HEK293 (cell line): ENCODE data around the gene ITGAL.

Source experiments
- CTCF ChIP-seq: fragments of 450-650 bp; formaldehyde crosslinking; IDR thresholded peaks from 2 replicates; pipeline ENCODE4 v1.5.1; 2016; ENCODE audit warnings: missing biosample characterization, missing genetic modification characterization
- GLI2 ChIP-seq: fragments of 450-650 bp; formaldehyde crosslinking; IDR thresholded peaks from 2 replicates; pipeline ENCODE4; 2017; ENCODE audit warnings: missing biosample characterization, missing genetic modification characterization, low read depth, borderline replicate concordance
- KLF16 ChIP-seq: fragments of 450-650 bp; formaldehyde crosslinking; IDR thresholded peaks from 2 replicates; pipeline ENCODE4 v1.5.1; 2017; ENCODE audit warnings: missing biosample characterization, missing genetic modification characterization
- PRDM1 ChIP-seq: fragments of 450-650 bp; formaldehyde crosslinking; IDR thresholded peaks from 2 replicates; pipeline ENCODE4; 2016; ENCODE audit warnings: missing biosample characterization, missing genetic modification characterization
- SCRT1 ChIP-seq: fragments of 450-650 bp; formaldehyde crosslinking; IDR thresholded peaks from 2 replicates; pipeline ENCODE4 v1.5.1; 2016; ENCODE audit warnings: missing biosample characterization, missing genetic modification characterization, borderline replicate concordance
- SP2 ChIP-seq: fragments of 450-650 bp; formaldehyde crosslinking; IDR thresholded peaks from 2 replicates; pipeline ENCODE4 v1.5.1; 2016; ENCODE audit warnings: missing biosample characterization, missing genetic modification characterization
- TCF7L2 ChIP-seq: IDR thresholded peaks from 2 replicates; pipeline ENCODE4 v1.6.1; 2011; ENCODE audit warnings: low read depth, mild to moderate bottlenecking, inconsistent platforms, low read length, moderate library complexity, borderline replicate concordance
- ZFP3 ChIP-seq: fragments of 450-650 bp; formaldehyde crosslinking; IDR thresholded peaks from 2 replicates; pipeline ENCODE4 v1.5.1; 2016; ENCODE audit warnings: low read depth, missing biosample characterization, missing genetic modification characterization
- ZNF132 ChIP-seq: fragments of 450-650 bp; formaldehyde crosslinking; IDR thresholded peaks from 2 replicates; pipeline ENCODE4 v1.5.1; 2017; ENCODE audit warnings: missing biosample characterization, missing genetic modification characterization, borderline replicate concordance
- ZNF184 ChIP-seq: fragments of 450-650 bp; IDR thresholded peaks from 2 replicates; pipeline ENCODE4 v1.5.1; 2018; ENCODE audit warnings: missing biosample characterization, mild to moderate bottlenecking, missing genetic modification characterization
- ZNF2 ChIP-seq: fragments of 450-650 bp; formaldehyde crosslinking; IDR thresholded peaks from 2 replicates; pipeline ENCODE4 v1.5.1; 2016; ENCODE audit warnings: missing biosample characterization, missing genetic modification characterization
- ZNF223 ChIP-seq: fragments of 450-650 bp; formaldehyde crosslinking; IDR thresholded peaks from 2 replicates; pipeline ENCODE4 v1.5.1; 2016; ENCODE audit warnings: missing biosample characterization, missing genetic modification characterization
- ZNF24 ChIP-seq: fragments of 450-650 bp; formaldehyde crosslinking; IDR thresholded peaks from 2 replicates; pipeline ENCODE4 v1.5.1; 2016; ENCODE audit warnings: missing biosample characterization, missing genetic modification characterization
- ZNF292 ChIP-seq: fragments of 450-650 bp; formaldehyde crosslinking; IDR thresholded peaks from 2 replicates; pipeline ENCODE4 v1.5.1; 2016; ENCODE audit warnings: low read depth, missing biosample characterization, missing genetic modification characterization, borderline replicate concordance
- ZNF391 ChIP-seq: fragments of 450-650 bp; formaldehyde crosslinking; IDR thresholded peaks from 2 replicates; pipeline ENCODE4 v1.5.1; 2016; ENCODE audit warnings: low read depth, missing biosample characterization, missing genetic modification characterization, borderline replicate concordance
- ZNF394 ChIP-seq: fragments of 450-650 bp; formaldehyde crosslinking; IDR thresholded peaks from 2 replicates; pipeline ENCODE4 v1.5.1; 2016; ENCODE audit warnings: missing biosample characterization, missing genetic modification characterization, mild to moderate bottlenecking, moderate library complexity, borderline replicate concordance
- ZNF501 ChIP-seq: fragments of 450-650 bp; formaldehyde crosslinking; IDR thresholded peaks from 2 replicates; pipeline ENCODE4 v1.5.1; 2016; ENCODE audit warnings: missing biosample characterization, missing genetic modification characterization
- ZNF701 ChIP-seq: fragments of 450-650 bp; formaldehyde crosslinking; IDR thresholded peaks from 2 replicates; pipeline ENCODE4 v1.5.1; 2016; ENCODE audit warnings: missing biosample characterization, missing genetic modification characterization
- ZNF704 ChIP-seq: fragments of 450-650 bp; formaldehyde crosslinking; IDR thresholded peaks from 2 replicates; pipeline ENCODE4 v1.5.1; 2016; ENCODE audit warnings: missing biosample characterization, missing genetic modification characterization
- ZNF837 ChIP-seq: fragments of 450-650 bp; formaldehyde crosslinking; IDR thresholded peaks from 2 replicates; pipeline ENCODE4 v1.5.1; 2016; ENCODE audit warnings: missing biosample characterization, missing genetic modification characterization
- ZXDB ChIP-seq: fragments of 450-650 bp; formaldehyde crosslinking; IDR thresholded peaks from 2 replicates; pipeline ENCODE4 v1.5.1; 2016; ENCODE audit warnings: missing biosample characterization, missing genetic modification characterization
- TF ChIP-seq, protein P1 (sequence below): fragments of 450-650 bp; formaldehyde crosslinking; IDR thresholded peaks from 2 replicates; pipeline ENCODE4 v1.5.1; 2016; ENCODE audit warnings: missing biosample characterization, missing genetic modification characterization
- TF ChIP-seq, protein P2 (sequence below): fragments of 450-650 bp; formaldehyde crosslinking; IDR thresholded peaks from 2 replicates; pipeline ENCODE4 v1.5.1; 2016; ENCODE audit warnings: missing biosample characterization, missing genetic modification characterization
- TF ChIP-seq, protein P3 (sequence below): fragments of 450-650 bp; formaldehyde crosslinking; IDR thresholded peaks from 2 replicates; pipeline ENCODE4 v1.5.1; 2016; ENCODE audit warnings: missing biosample characterization, missing genetic modification characterization, low read depth
- TF ChIP-seq, protein P4 (sequence below): fragments of 450-650 bp; formaldehyde crosslinking; IDR thresholded peaks from 2 replicates; pipeline ENCODE4 v1.5.1; 2016; ENCODE audit warnings: missing biosample characterization, missing genetic modification characterization
- TF ChIP-seq, protein P5 (sequence below): fragments of 450-650 bp; formaldehyde crosslinking; IDR thresholded peaks from 2 replicates; pipeline ENCODE4 v1.5.1; 2016; ENCODE audit warnings: missing biosample characterization, missing genetic modification characterization

Gene ITGAL

DNA sequence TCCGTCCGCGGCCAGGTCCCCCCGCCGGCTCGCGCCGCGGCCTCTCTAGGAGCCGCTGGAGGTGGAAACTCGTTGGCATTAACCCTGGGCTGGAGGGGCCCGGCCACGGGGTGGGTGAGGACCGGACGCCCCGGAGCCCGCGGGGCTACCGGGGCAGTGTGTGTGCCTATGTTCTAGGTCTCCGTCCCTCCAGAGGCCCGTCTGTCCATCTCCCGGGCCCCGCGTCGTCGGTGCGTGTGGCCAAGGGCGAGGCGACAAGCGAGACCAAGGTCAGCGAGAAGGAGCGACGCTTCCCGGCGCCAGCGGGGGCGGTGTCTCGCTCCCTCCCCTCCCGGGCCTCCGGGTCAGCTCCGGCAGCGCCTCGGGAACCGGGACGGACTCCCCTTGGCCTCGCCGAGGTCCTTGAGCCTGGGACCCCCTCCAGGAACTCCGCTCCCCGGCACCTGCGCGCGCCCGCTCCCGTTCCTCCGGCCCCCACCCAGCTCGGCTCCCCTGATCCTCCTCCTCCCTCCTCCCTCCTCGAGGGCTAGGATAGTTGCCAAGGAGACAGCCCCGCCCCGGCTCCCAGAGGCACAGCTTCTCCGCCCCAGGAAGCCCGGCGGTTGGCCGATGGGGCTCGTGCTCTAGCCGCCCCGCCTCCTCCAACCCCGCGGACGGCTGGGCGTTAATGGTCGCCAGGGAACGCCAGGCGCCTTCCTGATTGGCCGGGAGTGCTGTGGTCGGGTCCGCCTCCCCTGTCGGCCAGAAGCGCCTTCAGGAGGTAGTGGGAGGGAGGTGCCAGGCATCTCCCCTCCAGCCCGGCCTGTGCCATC, 54.5 kb downstream of the ITGAL start (continued):
- TF ChIP-seq, protein P1, sequence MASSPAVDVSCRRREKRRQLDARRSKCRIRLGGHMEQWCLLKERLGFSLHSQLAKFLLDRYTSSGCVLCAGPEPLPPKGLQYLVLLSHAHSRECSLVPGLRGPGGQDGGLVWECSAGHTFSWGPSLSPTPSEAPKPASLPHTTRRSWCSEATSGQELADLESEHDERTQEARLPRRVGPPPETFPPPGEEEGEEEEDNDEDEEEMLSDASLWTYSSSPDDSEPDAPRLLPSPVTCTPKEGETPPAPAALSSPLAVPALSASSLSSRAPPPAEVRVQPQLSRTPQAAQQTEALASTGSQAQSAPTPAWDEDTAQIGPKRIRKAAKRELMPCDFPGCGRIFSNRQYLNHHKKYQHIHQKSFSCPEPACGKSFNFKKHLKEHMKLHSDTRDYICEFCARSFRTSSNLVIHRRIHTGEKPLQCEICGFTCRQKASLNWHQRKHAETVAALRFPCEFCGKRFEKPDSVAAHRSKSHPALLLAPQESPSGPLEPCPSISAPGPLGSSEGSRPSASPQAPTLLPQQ (tag by site-specific recombination) = peak; percentile 86
- TF ChIP-seq ZNF184 (tag by site-specific recombination) = no peak
- TF ChIP-seq ZNF501 (tag by site-specific recombination) = peak; percentile 89
- TF ChIP-seq ZNF223 (tag by site-specific recombination) = no peak
- peak; percentile 98 for TF ChIP-seq CTCF
- peak; percentile 96 for TF ChIP-seq KLF16 (tag by site-specific recombination)
- TF ChIP-seq ZNF132 (tag by site-specific recombination) = no peak
- TF ChIP-seq, protein P2, sequence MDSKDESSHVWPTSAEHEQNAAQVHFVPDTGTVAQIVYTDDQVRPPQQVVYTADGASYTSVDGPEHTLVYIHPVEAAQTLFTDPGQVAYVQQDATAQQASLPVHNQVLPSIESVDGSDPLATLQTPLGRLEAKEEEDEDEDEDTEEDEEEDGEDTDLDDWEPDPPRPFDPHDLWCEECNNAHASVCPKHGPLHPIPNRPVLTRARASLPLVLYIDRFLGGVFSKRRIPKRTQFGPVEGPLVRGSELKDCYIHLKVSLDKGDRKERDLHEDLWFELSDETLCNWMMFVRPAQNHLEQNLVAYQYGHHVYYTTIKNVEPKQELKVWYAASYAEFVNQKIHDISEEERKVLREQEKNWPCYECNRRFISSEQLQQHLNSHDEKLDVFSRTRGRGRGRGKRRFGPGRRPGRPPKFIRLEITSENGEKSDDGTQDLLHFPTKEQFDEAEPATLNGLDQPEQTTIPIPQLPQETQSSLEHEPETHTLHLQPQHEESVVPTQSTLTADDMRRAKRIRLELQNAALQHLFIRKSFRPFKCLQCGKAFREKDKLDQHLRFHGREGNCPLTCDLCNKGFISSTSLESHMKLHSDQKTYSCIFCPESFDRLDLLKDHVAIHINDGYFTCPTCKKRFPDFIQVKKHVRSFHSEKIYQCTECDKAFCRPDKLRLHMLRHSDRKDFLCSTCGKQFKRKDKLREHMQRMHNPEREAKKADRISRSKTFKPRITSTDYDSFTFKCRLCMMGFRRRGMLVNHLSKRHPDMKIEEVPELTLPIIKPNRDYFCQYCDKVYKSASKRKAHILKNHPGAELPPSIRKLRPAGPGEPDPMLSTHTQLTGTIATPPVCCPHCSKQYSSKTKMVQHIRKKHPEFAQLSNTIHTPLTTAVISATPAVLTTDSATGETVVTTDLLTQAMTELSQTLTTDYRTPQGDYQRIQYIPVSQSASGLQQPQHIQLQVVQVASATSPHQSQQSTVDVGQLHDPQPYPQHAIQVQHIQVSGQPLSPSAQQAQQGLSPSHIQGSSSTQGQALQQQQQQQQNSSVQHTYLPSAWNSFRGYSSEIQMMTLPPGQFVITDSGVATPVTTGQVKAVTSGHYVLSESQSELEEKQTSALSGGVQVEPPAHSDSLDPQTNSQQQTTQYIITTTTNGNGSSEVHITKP (tag by site-specific recombination) = peak; percentile 88; the same call in 1 of the 2 replicates
- no peak for TF ChIP-seq ZNF292 (tag by site-specific recombination)
- no peak for TF ChIP-seq SCRT1
- no peak for TF ChIP-seq PRDM1 (tag by site-specific recombination)
- TF ChIP-seq GLI2 (tag by site-specific recombination) = no peak
- peak; percentile 96 for TF ChIP-seq ZNF394 (tag by site-specific recombination)
- TF ChIP-seq, protein P3, sequence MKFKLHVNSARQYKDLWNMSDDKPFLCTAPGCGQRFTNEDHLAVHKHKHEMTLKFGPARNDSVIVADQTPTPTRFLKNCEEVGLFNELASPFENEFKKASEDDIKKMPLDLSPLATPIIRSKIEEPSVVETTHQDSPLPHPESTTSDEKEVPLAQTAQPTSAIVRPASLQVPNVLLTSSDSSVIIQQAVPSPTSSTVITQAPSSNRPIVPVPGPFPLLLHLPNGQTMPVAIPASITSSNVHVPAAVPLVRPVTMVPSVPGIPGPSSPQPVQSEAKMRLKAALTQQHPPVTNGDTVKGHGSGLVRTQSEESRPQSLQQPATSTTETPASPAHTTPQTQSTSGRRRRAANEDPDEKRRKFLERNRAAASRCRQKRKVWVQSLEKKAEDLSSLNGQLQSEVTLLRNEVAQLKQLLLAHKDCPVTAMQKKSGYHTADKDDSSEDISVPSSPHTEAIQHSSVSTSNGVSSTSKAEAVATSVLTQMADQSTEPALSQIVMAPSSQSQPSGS (tag by site-specific recombination) = no peak
- TF ChIP-seq ZNF24 = peak; percentile 91
- TF ChIP-seq ZNF837 (tag by site-specific recombination) = peak; percentile 51; the same call in 1 of the 2 replicates
- TF ChIP-seq, protein P4, sequence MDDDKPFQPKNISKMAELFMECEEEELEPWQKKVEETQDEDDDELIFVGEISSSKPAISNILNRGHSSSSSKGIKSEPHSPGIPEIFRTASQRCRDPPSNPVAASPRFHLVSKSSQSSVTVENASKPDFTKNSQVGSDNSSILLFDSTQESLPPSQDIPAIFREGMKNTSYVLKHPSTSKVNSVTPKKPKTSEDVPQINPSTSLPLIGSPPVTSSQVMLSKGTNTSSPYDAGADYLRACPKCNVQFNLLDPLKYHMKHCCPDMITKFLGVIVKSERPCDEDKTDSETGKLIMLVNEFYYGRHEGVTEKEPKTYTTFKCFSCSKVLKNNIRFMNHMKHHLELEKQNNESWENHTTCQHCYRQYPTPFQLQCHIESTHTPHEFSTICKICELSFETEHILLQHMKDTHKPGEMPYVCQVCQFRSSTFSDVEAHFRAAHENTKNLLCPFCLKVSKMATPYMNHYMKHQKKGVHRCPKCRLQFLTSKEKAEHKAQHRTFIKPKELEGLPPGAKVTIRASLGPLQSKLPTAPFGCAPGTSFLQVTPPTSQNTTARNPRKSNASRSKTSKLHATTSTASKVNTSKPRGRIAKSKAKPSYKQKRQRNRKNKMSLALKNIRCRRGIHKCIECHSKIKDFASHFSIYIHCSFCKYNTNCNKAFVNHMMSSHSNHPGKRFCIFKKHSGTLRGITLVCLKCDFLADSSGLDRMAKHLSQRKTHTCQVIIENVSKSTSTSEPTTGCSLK (tag by site-specific recombination) = no peak
- TF ChIP-seq ZXDB (tag by site-specific recombination) = peak; percentile 89
- peak; percentile 82; the same call in 1 of the 2 replicates for TF ChIP-seq ZNF391 (tag by site-specific recombination)
- no peak for TF ChIP-seq TCF7L2
- peak; percentile 81; the same call in 1 of the 2 replicates for TF ChIP-seq ZNF2 (tag by site-specific recombination)
- TF ChIP-seq, protein P5, sequence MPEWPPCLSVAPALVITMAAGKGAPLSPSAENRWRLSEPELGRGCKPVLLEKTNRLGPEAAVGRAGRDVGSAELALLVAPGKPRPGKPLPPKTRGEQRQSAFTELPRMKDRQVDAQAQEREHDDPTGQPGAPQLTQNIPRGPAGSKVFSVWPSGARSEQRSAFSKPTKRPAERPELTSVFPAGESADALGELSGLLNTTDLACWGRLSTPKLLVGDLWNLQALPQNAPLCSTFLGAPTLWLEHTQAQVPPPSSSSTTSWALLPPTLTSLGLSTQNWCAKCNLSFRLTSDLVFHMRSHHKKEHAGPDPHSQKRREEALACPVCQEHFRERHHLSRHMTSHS (tag by site-specific recombination) = 0 out of 2 replicates have a peak, but pooled peaks have one; percentile 10
- no peak for TF ChIP-seq ZNF704 (tag by site-specific recombination)
- TF ChIP-seq SP2 = peak; percentile 100
- TF ChIP-seq ZNF701 (tag by site-specific recombination) = no peak
- TF ChIP-seq ZFP3 = no peak
